Neural cell (in vitro differentiated cells): ENCODE data around the gene AZU1. TPM values are rescaled to one million over a fixed set of nuclear protein-coding genes. Genes with fewer than 3 reads are reported as not detected.

ENCODE experiments used
- H2AFZ ChIP-seq: fragments of 200-600, 300-800 bp; sonication (generic), shearing (Covaris generic); 2 replicates; pipeline ENCODE4 v1.6.0; 2014; ENCODE audit warnings: low read depth, mild to moderate bottlenecking, antibody characterized with exemption, low read length, moderate library complexity
- H3F3A ChIP-seq: fragments of 200-600 bp; shearing (Covaris generic); 2 replicates; pipeline ENCODE4 v1.6.1; 2016; ENCODE audit warnings: mild to moderate bottlenecking, moderate library complexity, mixed read lengths, antibody characterized with exemption, low read length; ENCODE audit not compliant: insufficient read depth, poor library complexity, severe bottlenecking
- H3K27ac ChIP-seq: fragments of 200-600, 300-800 bp; sonication (generic), shearing (Covaris generic); 2 replicates; pipeline ENCODE4 v1.5.1; 2014; ENCODE audit warnings: mild to moderate bottlenecking, low read length, moderate library complexity
- H3K27me3 ChIP-seq: fragments of 300-800, 200-600 bp; sonication (generic), shearing (Covaris generic); 2 replicates; pipeline ENCODE4 v1.6.0; 2014; ENCODE audit warnings: mild to moderate bottlenecking, low read depth, low read length, moderate library complexity; ENCODE audit not compliant: insufficient read depth
- H3K36me3 ChIP-seq: fragments of 300-800, 200-600 bp; sonication (generic), shearing (Covaris generic); 2 replicates; pipeline ENCODE4 v1.5.1; 2014; ENCODE audit warnings: mild to moderate bottlenecking, antibody characterized with exemption, low read length, moderate library complexity; ENCODE audit not compliant: insufficient read depth
- H3K4me2 ChIP-seq: fragments of 300-800, 200-600 bp; sonication (generic), shearing (Covaris generic); 2 replicates; pipeline ENCODE4 v1.6.0; 2014; ENCODE audit warnings: mild to moderate bottlenecking, low read length
- H3K4me3 ChIP-seq: fragments of 300-800, 200-600 bp; sonication (generic), shearing (Covaris generic); 2 replicates; pipeline ENCODE4 v1.5.1; 2014; ENCODE audit warnings: mild to moderate bottlenecking, low read length, moderate library complexity
- H3K79me2 ChIP-seq: fragments of 200-600 bp; shearing (Covaris generic); replicated peaks from 2 replicates; pipeline ENCODE4 v1.6.0; 2014; ENCODE audit warnings: mild to moderate bottlenecking, low read length, moderate library complexity; ENCODE audit not compliant: insufficient read depth
- H3K9ac ChIP-seq: fragments of 300-800, 200-600 bp; sonication (generic), shearing (Covaris generic); 2 replicates; pipeline ENCODE4 v1.6.1; 2016; ENCODE audit warnings: mild to moderate bottlenecking, low read length, mixed read lengths
- H3K9me2 ChIP-seq: fragments of 200-600 bp; shearing (Covaris generic); 2 replicates; pipeline ENCODE4 v1.6.1; 2016; ENCODE audit warnings: mild to moderate bottlenecking, low read length, mixed read lengths; ENCODE audit not compliant: insufficient read depth
- H3K9me3 ChIP-seq: fragments of 200-600, 300-800 bp; sonication (generic), shearing (Covaris generic); 2 replicates; pipeline ENCODE4 v1.6.1; 2016; ENCODE audit warnings: mild to moderate bottlenecking, mixed run types, low read length, moderate library complexity, mixed read lengths
- H4K20me1 ChIP-seq: fragments of 200-600 bp; shearing (Covaris generic); 2 replicates; pipeline ENCODE4 v1.6.1; 2016; ENCODE audit warnings: mild to moderate bottlenecking, mixed run types; ENCODE audit not compliant: insufficient read depth
- CTCF ChIP-seq: fragments of 450-650 bp; IDR thresholded peaks from 2 replicates; pipeline ENCODE4 v1.5.1; 2014; ENCODE audit warnings: antibody characterized with exemption, mild to moderate bottlenecking, moderate library complexity; ENCODE audit not compliant: poor library complexity, severe bottlenecking
- EP300 ChIP-seq: fragments of 450-650 bp; conservative IDR thresholded peaks from 2 replicates; pipeline ENCODE4 v1.6.1; 2014; ENCODE audit warnings: antibody characterized with exemption, mild to moderate bottlenecking, moderate library complexity; ENCODE audit not compliant: poor library complexity, severe bottlenecking
- EZH2 ChIP-seq: fragments of 200-600, 300-800 bp; shearing (Covaris generic), sonication (generic); IDR thresholded peaks from 2 replicates; pipeline ENCODE4 v1.6.1; 2014; ENCODE audit warnings: antibody characterized with exemption, low read length, borderline replicate concordance, mild to moderate bottlenecking; ENCODE audit not compliant: insufficient read depth, poor library complexity, severe bottlenecking
- MXI1 ChIP-seq: fragments of 450-650 bp; conservative IDR thresholded peaks from 2 replicates; pipeline ENCODE4 v1.6.1; 2014; ENCODE audit warnings: antibody characterized with exemption, mild to moderate bottlenecking; ENCODE audit not compliant: poor library complexity, severe bottlenecking
- POLR2AphosphoS5 ChIP-seq: IDR thresholded peaks from 2 replicates; pipeline ENCODE4 v1.6.1; 2012
- RAD21 ChIP-seq: fragments of 450-650 bp; conservative IDR thresholded peaks from 2 replicates; pipeline ENCODE4 v1.6.1; 2014; ENCODE audit warnings: antibody characterized with exemption, mild to moderate bottlenecking, moderate library complexity
- REST ChIP-seq: IDR thresholded peaks from 2 replicates; pipeline ENCODE4 v1.6.1; 2012; ENCODE audit warnings: borderline replicate concordance
- SMC3 ChIP-seq: fragments of 450-650 bp; conservative IDR thresholded peaks from 2 replicates; pipeline ENCODE4 v1.6.1; 2014; ENCODE audit warnings: antibody characterized with exemption, mild to moderate bottlenecking, moderate library complexity; ENCODE audit not compliant: poor library complexity
- TAF1 ChIP-seq: IDR thresholded peaks from 2 replicates; pipeline ENCODE4 v1.6.1; 2012; ENCODE audit warnings: low read depth
- polyA plus RNA-seq: library from polyadenylated mRNA; depleted of rRNA; stranded (reverse); fragments of >200 nt; gene quantifications from 2 replicates; pipeline ENCODE4 v1.2.3, GENCODE V29; 2014

Gene AZU1
- polyA plus RNA-seq, 1 donor from 2014 or later = 1.1 TPM

- H3K4me2 ChIP-seq = no peak overlapping the region
- H3K9me2 ChIP-seq = no peaks in the 10 kb centered on the region
- no peak overlapping the region for H3K9ac ChIP-seq
Measured at GRCh38 chr19:789701-790060, 38.0 kb upstream of the AZU1 start.

GRCh38 chr19:791007-791566 is 36.5 kb upstream of the AZU1 start:
- no peaks in the 10 kb centered on the region for H3K9me2 ChIP-seq
- H3K36me3 ChIP-seq = no peaks in the 10 kb centered on the region
- TF ChIP-seq REST = no peak
- no peak for TF ChIP-seq TAF1
- no peak for TF ChIP-seq EZH2
- TF ChIP-seq RAD21 = no peak
- no peak for TF ChIP-seq SMC3
- TF ChIP-seq EP300 = no peak
- TF ChIP-seq POLR2AphosphoS5 = no peak
- no peak for TF ChIP-seq CTCF
- TF ChIP-seq MXI1 = no peak
- H3K79me2 ChIP-seq = no peaks in the 10 kb centered on the region
- H3K27me3 ChIP-seq = no peaks in the 10 kb centered on the region
- no peak overlapping the region for H3K4me3 ChIP-seq
- H3K27ac ChIP-seq = no peak overlapping the region
- no peak overlapping the region for H3K4me2 ChIP-seq
- no peaks in the 10 kb centered on the region for H3K9me3 ChIP-seq
- H3K9ac ChIP-seq = no peak overlapping the region
- no peak overlapping the region for H2AFZ ChIP-seq
- no peaks in the 10 kb centered on the region for H4K20me1 ChIP-seq
- H3F3A ChIP-seq = no peaks in the 10 kb centered on the region

More at GRCh38 chr19:789701-790060, 38.0 kb upstream of the AZU1 start:
- Histone ChIP-seq H2AFZ (peak overlapping the region; percentile 27), H3K79me2 (no peaks in the 10 kb centered on the region), H3K27ac (no peak overlapping the region), H4K20me1 (no peaks in the 10 kb centered on the region), H3K27me3 (no peaks in the 10 kb centered on the region), H3F3A (no peaks in the 10 kb centered on the region), H3K36me3 (no peaks in the 10 kb centered on the region), H3K9me3 (no peaks in the 10 kb centered on the region), H3K4me3 (no peak overlapping the region)
- TF ChIP-seq POLR2AphosphoS5 (no peak), CTCF (no peak)
